Fibroblast of the aortic adventitia (primary cell): ENCODE data around the gene FRMD4B. TPM values are rescaled to one million over a fixed set of nuclear protein-coding genes. Genes with fewer than 3 reads are reported as not detected.
A peak's percentile ranks its signal among the peaks of the same experiment; 100 is the strongest.

Experiments
- DNase-seq: peaks from one replicate; pipeline ENCODE4 v3.0.0-alpha.2; 2010; ENCODE audit warnings: low read depth
- H3K4me3 ChIP-seq: 2 replicates; pipeline ENCODE4 v1.5.1; 2011; ENCODE audit warnings: low read depth, mild to moderate bottlenecking, control low read depth, low read length, moderate library complexity
- total RNA-seq: library from RNA; depleted of rRNA; stranded (reverse); fragments of >200 nt; gene quantifications from 2 replicates; pipeline ENCODE4 v1.2.3, GENCODE V29; 2012; ENCODE audit warnings: low replicate concordance
- TF ChIP-seq, protein P1 (sequence below): IDR thresholded peaks from 2 replicates; pipeline ENCODE4 v1.5.1; 2011; ENCODE audit warnings: mild to moderate bottlenecking, low read length, control low read depth, inconsistent platforms; ENCODE audit not compliant: insufficient read depth

Gene FRMD4B
- total RNA-seq, 1 donor: 0.81 TPM

DNA sequence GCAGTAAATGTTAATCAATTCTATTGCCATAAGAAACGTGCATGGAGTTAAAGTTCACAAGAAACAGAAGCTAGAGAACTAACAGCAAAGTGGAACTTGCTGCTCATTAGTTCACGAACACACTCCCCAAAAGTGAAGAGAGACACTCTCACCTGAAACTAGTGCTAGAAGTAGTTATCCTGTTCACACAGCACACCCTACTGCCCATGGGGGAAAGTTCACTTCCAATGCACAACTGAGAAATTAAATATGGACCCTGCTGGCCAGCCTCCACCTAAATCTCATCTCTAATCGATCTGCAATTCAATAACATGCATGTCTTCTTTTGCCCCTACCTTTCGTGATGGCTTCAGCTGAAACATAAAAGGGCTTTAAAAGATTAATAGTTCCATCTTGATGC lies 39.4 kb upstream of the FRMD4B start:
- no peak overlapping the region for H3K4me3 ChIP-seq
- TF ChIP-seq, protein P1, sequence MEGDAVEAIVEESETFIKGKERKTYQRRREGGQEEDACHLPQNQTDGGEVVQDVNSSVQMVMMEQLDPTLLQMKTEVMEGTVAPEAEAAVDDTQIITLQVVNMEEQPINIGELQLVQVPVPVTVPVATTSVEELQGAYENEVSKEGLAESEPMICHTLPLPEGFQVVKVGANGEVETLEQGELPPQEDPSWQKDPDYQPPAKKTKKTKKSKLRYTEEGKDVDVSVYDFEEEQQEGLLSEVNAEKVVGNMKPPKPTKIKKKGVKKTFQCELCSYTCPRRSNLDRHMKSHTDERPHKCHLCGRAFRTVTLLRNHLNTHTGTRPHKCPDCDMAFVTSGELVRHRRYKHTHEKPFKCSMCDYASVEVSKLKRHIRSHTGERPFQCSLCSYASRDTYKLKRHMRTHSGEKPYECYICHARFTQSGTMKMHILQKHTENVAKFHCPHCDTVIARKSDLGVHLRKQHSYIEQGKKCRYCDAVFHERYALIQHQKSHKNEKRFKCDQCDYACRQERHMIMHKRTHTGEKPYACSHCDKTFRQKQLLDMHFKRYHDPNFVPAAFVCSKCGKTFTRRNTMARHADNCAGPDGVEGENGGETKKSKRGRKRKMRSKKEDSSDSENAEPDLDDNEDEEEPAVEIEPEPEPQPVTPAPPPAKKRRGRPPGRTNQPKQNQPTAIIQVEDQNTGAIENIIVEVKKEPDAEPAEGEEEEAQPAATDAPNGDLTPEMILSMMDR: peak; percentile 63
- peak; percentile 43 for DNase-seq

DNA sequence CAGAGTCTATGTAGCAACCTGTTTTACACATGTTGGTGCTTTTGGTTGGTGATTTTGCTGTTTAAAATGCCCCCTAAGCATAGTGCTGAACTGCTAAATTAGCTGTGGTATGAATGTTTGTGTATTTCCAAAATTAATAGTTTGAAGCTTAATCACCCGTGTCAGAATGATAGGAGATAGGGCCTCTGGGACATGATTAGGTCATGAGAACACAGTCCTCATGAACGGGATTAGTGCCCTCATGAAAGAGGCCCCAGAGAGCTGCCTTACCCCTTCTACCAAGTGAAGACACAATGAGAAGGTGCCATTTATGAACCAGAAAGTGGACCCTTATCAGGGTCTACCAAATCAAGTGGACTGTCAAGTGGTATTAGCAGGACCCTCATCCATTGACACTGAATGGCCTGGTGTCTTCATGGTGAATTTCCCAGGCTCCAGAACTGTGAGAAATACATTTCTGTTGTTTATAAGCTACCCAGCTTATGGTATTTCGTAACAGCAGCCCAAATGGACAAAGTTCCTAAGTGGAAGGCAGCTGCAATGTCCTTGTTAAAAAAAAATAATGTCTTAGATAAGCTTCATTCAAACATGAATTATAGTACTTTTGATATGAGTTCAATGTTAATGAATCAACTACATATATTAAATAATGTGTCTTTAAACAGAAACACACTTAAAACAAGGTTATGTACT lies 37.7 kb upstream of the FRMD4B start:
- TF ChIP-seq, protein P1: no peak
- DNase-seq: no peak
- no peak overlapping the region for H3K4me3 ChIP-seq

DNA sequence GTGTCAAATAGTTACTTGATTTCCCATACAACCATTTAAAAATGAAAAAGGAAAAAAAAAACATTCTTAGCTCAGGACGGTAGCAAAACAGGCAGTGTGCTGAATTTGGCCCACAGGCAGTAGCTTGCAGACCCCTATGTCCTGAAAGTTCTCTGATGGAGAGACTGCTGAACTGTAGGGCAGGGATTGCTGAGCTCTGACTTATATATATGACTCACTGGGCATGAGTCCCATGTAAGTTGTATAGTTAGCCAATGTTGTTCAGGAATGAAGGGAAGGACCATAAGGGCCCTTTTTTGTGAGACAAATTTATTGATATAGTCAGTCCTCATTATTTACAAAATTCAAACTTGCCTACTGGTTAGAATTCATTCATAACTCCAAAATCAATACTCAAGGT lies 36.9 kb upstream of the FRMD4B start:
- TF ChIP-seq, protein P1: no peak
- no peak overlapping the region for H3K4me3 ChIP-seq
- DNase-seq: peak; percentile 67

DNA sequence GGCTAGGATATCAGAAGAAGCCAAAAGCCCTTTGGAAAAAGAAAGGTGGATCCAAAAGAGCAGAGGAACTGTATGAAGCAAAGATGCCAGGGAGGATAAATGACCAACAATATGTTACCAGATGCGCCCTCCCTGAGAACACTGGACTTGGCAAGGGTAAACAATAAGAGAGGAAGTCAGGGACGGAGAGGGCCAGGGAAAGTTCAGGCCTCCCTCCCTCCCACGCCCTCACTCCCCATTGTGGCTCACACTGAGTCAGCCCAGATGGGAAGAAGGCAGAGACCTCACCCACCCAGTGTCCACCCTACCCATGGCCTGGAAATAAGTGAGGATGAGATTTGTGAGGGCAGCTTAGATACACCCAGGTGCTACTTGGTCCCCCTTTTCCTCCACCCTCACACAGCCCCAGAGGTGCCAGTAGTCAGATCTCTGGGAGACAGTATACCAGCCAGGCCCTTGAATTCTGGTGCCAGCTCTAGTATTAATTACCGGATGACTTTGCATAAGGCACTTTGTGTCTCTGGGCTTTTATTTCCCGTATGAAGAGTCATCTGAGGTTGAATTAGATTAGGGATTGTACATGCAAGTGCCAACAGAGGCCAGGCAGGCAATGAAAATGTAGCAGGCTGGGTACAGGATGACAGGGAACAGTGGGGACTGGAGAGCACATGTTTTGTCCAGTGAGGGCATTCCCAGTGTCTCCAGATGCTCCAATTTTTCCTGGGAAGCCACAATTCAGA lies 35.1 kb upstream of the FRMD4B start:
- peak; percentile 52 for DNase-seq
- TF ChIP-seq, protein P1: no peak
- no peak overlapping the region for H3K4me3 ChIP-seq

DNA sequence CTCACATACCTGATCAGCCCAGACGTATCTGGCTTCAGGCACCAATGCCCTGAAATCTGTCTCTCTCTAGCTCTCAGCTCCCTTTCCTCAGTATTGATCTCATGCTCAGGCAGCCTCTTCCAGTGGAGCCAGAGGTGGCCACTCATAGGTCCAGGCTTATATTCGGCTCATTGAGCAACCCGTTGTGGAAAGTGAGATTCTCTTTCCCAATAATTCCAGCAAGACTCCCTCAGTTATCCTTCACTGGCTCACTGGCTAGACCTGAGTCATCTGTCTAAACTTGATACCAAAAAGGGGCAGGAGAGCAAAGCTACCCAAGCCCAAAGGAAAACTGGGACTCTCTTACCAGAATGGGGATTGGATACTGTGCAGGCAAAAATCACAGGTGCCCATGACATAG lies 33.4 kb upstream of the FRMD4B start:
- TF ChIP-seq, protein P1: no peak
- H3K4me3 ChIP-seq: no peak overlapping the region
- DNase-seq: no peak

DNA sequence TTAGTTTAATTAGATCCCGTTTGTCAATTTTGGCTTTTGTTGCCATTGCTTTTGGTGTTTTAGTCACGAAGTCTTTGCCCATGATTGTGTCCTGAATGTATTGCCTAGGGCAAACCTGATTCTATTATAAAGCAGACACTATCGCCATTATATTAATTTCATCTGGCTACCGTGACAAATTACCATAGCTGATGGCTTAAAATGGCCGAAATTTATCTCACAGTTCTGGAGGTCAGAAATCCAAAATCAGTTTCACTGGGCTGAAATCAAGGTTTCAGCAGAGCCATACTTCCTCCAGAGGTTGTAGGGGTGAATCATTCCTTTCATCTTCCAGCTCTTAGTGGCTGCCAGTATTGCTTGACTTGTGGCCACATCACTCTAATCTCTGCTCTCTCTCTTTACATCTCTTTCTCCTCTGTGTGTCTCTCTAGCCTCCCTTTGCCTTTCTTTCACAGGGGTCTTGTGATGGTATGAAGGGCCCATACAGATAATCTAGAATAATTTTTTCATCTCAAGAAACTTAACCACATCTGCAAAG lies 31.7 kb upstream of the FRMD4B start:
- TF ChIP-seq, protein P1: no peak

More for the DNA sequence above, 31.7 kb upstream of the FRMD4B start:
- DNase-seq: no peak
- no peak overlapping the region for H3K4me3 ChIP-seq
